GM21786 (cell line): Measurements from ENCODE around the gene PTH2.
"Not testable (repeated sequence)": the region's sequence is repeated elsewhere in the genome, so short reads cannot be mapped to it uniquely, and the experiment has no call there.

ENCODE experiments used
- ATAC-seq: cut with Tn5 transposase; IDR thresholded peaks from one replicate; pipeline ENCODE4 v1.9.1; 2021; ENCODE audit not compliant: unreplicated experiment

Gene PTH2

DNA sequence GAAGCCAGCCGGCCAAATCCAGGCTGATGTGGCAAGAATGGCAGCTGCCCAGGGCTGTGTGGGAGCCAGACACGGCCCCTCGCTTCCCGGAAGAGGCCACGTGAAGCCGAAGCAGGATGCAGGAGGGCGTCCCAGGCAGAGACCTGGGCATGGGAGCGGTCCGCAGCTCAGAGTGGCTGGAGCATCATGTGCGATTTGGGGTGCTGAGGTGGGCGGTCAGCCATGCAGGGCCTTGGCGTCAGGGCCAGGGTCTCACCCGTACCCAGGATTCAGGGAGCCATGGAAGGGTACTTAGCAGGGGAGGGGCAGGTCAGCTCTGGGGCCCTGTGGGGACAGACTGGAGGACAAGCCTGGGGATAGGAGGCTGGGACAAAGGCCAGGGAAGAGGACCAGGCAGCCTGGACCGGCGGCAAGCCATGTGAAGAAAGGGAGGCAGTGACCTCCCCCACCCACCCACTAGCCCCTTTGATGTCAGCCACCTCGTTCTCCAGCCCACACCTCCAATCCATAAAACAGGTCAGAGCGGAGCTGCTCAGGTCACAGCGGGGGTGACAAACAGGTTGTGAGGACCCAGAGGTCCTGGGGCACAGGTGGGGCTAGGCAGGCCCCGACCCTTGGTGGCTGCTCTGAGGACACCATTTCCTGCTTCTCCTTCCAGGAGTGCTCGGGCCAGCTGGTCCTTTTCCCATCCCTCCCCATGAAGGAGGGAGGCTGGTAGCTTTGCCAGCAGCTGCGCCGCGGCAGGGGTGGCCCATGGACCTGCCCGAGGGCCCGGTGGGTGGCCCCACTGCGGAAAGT is 32.9 kb downstream of the PTH2 start:
- ATAC-seq, result no peak

DNA sequence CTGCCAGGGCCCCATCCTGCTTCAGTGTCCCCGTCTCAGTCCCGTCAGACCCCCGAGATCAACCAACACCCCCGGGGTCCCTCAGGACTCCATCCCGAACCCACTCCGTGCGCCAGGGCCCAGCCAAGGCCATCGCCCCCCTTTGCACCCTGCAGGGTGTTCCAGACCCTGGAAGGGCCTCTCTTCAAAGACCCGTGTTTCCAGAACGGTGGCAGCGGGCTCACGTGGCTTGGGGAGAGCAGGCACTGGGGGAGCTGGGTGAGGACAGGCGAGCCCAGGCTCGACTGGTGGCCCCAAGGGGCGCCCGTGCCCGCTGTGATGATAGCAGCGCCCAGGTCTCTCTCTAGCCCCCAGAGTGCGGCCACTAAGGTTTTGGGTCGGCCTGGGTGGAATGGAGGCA is 33.8 kb downstream of the PTH2 start:
- no peak for ATAC-seq

DNA sequence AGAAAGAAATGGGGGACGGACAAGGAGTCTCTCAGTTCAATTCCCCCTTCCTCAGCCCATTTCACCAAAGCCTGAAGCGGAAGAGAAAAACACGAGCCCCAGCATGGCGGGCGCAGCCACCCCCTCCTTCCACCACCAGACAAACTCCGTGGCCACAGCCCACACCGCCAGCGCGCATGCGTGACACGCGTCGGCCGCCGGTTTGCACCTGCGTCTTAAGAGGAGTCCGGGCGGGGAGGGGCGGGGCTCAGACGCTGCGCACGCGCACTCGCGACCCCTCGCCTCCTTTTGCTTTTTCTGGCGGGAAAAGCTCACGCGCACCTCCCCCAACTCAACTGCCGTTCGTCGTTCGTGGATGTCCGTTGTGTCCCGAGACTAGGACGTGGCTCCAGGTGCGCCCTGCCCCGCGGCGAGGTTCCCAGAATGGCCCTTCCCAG is 35.3 kb downstream of the PTH2 start, which contains the start of gene KASH5:
Gene KASH5, plus strand, starts transcription at position 314 of the 437 bp plus-strand sequence. CDS start 2,635 bp downstream, outside the sequence.
- ATAC-seq, result no peak

DNA sequence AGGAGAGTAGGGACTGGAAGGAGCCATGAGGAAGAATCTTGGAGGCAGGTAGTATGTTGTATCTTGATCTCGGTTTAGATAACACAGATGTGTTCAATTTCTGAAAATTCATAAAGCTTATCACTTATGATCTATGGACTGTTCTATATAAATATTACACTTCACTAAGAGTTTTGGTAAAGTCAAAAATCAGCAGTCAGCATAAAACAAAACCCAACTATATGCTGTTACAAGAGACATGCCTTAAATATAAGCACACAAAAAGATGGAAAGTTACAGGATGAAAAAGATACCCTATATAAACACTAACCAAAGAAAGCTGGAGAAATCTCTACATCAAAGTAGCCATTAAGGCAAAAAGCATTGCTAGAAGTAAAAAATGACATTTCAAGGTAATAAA is 39.6 kb downstream of the PTH2 start:
- ATAC-seq, result no peak

DNA sequence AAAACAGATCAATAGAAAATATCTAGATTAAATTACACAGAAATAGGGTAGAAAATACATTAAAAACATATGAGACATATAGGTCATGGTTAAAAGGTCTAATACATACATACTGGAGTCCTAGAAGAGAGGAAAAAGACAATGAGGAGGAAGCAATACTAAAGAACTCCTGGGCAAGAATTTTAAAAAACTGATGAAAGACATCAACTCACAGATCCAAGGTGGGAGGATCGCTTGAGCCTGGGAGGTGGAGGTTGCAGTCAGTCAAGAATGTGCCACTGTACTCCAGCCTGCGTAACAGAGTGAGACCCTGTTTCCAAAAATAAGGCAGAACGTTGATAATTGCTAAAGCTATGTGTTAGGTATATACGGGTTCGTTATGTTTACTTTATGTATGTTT is 40.6 kb downstream of the PTH2 start:
- no peak for ATAC-seq

DNA sequence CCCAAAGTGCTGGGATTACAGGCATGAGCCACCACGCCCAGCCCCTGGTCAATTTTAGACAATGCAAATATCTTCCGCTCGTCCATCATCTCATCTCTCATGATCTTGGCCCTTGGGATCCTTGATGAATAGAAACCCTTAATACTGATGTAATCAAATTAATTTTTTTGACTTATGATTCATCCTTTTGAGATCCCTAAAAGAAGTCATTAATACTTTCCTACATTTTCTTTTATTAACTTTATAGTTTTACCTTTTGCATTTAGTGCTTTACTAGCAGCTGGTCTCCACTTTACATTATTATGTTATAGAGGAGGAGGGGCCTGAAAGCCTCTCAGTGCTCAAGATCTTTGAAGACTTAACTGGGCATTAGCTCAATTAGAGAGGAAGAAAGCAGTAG is 42.9 kb downstream of the PTH2 start:
- ATAC-seq, result no peak

DNA sequence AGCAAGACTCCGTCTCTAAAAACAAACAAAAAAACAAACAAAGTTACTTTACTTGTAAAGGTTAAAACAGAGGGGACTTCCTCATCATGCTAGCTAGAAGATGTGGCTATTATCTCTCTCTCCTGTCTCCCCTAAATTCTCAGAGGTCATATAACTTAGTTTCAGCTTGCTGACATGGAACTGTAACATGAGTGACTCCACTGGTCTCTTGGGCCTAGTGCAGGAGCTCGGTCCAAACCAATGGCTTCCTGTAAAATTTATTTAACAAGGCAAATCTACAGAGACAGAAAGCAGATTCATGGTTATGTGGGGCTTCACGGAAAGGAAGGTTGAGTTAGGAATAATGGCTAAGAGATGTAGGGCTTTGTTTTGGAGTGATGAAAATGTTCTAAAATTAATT is 44.7 kb downstream of the PTH2 start:
- no peak for ATAC-seq

DNA sequence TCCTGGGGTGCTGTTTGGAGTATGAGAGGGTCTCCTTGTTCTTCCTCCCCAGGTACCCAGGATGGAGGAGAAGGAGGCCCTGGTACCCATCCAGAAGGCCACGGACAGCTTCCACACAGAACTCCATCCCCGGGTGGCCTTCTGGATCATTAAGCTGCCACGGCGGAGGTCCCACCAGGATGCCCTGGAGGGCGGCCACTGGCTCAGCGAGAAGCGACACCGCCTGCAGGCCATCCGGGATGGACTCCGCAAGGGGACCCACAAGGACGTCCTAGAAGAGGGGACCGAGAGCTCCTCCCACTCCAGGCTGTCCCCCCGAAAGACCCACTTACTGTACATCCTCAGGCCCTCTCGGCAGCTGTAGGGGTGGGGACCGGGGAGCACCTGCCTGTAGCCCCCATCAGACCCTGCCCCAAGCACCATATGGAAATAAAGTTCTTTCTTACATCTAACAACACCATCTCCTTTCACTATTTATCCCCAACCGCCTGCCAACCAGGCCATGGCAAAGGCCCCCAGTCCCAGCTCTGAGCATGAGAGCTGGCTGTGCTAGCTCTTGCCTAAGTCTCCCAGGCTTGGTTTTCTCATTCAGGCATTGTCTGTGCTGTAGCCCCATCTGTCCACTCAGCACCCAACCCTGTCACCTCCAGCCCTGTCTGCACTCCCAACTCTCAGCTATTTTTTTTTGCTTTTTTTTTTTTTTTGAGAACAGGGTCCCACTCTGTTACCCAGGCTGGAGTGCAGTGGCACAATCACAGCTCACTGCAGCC is 48.4 kb downstream of the PTH2 start:
- no peak for ATAC-seq

DNA sequence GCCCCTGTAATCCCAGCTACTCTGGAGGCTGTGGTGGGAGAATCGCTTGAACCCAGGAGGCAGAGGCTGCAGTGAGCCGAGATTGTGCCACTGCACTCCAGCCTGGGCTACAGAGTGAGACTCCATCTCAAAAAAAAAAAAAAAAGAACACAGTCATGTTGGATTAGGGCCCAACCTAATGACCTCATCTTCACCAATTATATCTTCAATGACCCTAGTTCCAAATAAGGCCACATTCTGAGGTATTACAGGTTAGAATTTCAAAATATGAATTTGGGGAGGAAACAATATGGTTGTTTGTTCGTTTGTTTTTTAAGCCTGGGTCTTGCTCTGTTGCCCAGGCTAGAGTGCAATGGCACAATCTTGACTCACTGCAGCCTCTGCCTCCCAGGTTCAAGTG is 50.1 kb downstream of the PTH2 start:
- not testable (repeated sequence) for ATAC-seq
